B cell (primary cell): Measurements from ENCODE around the gene FASLG. TPM values are rescaled to one million over a fixed set of nuclear protein-coding genes. Genes with fewer than 3 reads are reported as not detected.

Experiments used
- ATAC-seq: fragments of 200-7000 bp; cut with Tn5 transposase; one replicate; pipeline ENCODE4 v1.10.0; 2021; ENCODE audit warnings: low read depth, mild to moderate bottlenecking, moderate number of reproducible peaks, moderate library complexity
- CTCF ChIA-PET: fragments of 350-600 bp; sonication (Branson Sonifier 250); formaldehyde crosslinking; loops from one replicate; lab custom pipeline; 2021; ENCODE audit warnings: antibody characterized with exemption, inconsistent platforms; lab: Charles Lee
- POLR2A ChIA-PET: fragments of 350-600 bp; sonication (Branson Sonifier 250); formaldehyde crosslinking; loops from one replicate; lab custom pipeline; 2021; ENCODE audit warnings: antibody characterized with exemption; lab: Charles Lee
- DNase-seq: peaks from one replicate; pipeline ENCODE4 v3.0.0; 2013
- H2AFZ ChIP-seq: 2 replicates; pipeline ENCODE4 v1.6.1; 2012; ENCODE audit warnings: mild to moderate bottlenecking, low read depth, low read length; ENCODE audit not compliant: insufficient read depth, poor library complexity, severe bottlenecking
- H3K27ac ChIP-seq, 2 donors: 1 replicate in 1 of 2; 2 replicates in 1 of 2; pipeline ENCODE4 v1.5.1; 2012 to 2013; ENCODE audit warnings: low read length in 2 of 2, mild to moderate bottlenecking in 2 of 2, moderate library complexity in 1 of 2
- H3K27me3 ChIP-seq, 4 experiments: fragments of 200-600 bp in 1 of 4; sonication (generic) in 1 of 4; replicated peaks in 1 of 4; 1 replicate in 2 of 4; 2 replicates in 2 of 4; pipeline versions ENCODE4 v1.6.1 to v1.7.0; 2013 to 2016; ENCODE audit warnings: low read length in 3 of 4, mild to moderate bottlenecking in 2 of 4, mixed read lengths in 1 of 4, moderate library complexity in 1 of 4; ENCODE audit not compliant: insufficient read depth in 4 of 4, control insufficient read depth in 3 of 4; ENCODE audit errors: control extremely low read depth in 1 of 4
- H3K36me3 ChIP-seq, 2 experiments: replicated peaks in 1 of 2; 1 replicate in 1 of 2; 2 replicates in 1 of 2; pipeline versions ENCODE4 v1.6.1 to v1.7.1; 2013; ENCODE audit warnings: low read length in 1 of 2; ENCODE audit not compliant: insufficient read depth in 2 of 2, control insufficient read depth in 1 of 2; ENCODE audit errors: control extremely low read depth in 1 of 2, extremely low read depth in 1 of 2
- H3K4me1 ChIP-seq, 2 donors: fragments of 200-600 bp in 1 of 2; sonication (generic) in 1 of 2; 1 replicate in 1 of 2; 2 replicates in 1 of 2; pipeline versions ENCODE4 v1.5.1 to v1.6.1; 2013 to 2017; ENCODE audit warnings: low read length in 2 of 2; ENCODE audit not compliant: control insufficient read depth in 2 of 2, insufficient read depth in 2 of 2
- H3K4me2 ChIP-seq: replicated peaks from 2 replicates; pipeline ENCODE3; 2012; ENCODE audit warnings: mild to moderate bottlenecking, low read depth, low read length; ENCODE audit not compliant: poor library complexity, severe bottlenecking
- H3K4me3 ChIP-seq, 5 experiments: fragments of 200-600 bp in 1 of 5; sonication (generic) in 1 of 5; 1 replicate in 3 of 5; 2 replicates in 2 of 5; pipeline versions ENCODE4 v1.5.1 to v1.7.0; 2011 to 2016; ENCODE audit warnings: low read length in 4 of 5, mild to moderate bottlenecking in 4 of 5, low read depth in 2 of 5, control low read depth in 1 of 5, moderate library complexity in 1 of 5; ENCODE audit not compliant: insufficient read depth in 1 of 5; ENCODE audit errors: control extremely low read depth in 1 of 5, extremely low read depth in 1 of 5
- H3K79me2 ChIP-seq: fragments of 200-600 bp; sonication (generic); one replicate; pipeline ENCODE4 v1.6.0; 2016; ENCODE audit warnings: low read length; ENCODE audit not compliant: control insufficient read depth, insufficient read depth
- H3K9ac ChIP-seq: fragments of 200-600 bp; sonication (generic); 2 replicates; pipeline ENCODE4 v1.6.1; 2017; ENCODE audit warnings: mild to moderate bottlenecking, low read length, moderate library complexity
- H3K9me3 ChIP-seq, 3 donors: one replicate each; pipeline versions ENCODE4 v1.6.1 to v1.7.1; 2013; ENCODE audit warnings: low read length in 2 of 3; ENCODE audit not compliant: control insufficient read depth in 2 of 3, insufficient read depth in 1 of 3; ENCODE audit errors: control extremely low read depth in 1 of 3
- H4K20me1 ChIP-seq: 2 replicates; pipeline ENCODE4 v1.6.0; 2012; ENCODE audit warnings: mild to moderate bottlenecking, low read length; ENCODE audit not compliant: insufficient read depth, control insufficient read depth, poor library complexity, severe bottlenecking
- H3K27ac Mint-ChIP-seq: one replicate; pipeline ENCODE4 v1.8.0; 2021; ENCODE audit warnings: mixed read lengths
- H3K27me3 Mint-ChIP-seq: one replicate; pipeline ENCODE4 v1.8.0; 2021; ENCODE audit warnings: mixed read lengths
- H3K4me1 Mint-ChIP-seq: one replicate; pipeline ENCODE4 v1.8.0; 2021; ENCODE audit warnings: mixed read lengths
- H3K4me3 Mint-ChIP-seq: one replicate; pipeline ENCODE4 v1.8.0; 2021; ENCODE audit warnings: mixed read lengths
- H3K9me3 Mint-ChIP-seq: one replicate; pipeline ENCODE4 v1.8.0; 2022; ENCODE audit warnings: mixed read lengths; ENCODE audit not compliant: insufficient read depth
- CTCF ChIP-seq: fragments of 200-600 bp; IDR thresholded peaks from one replicate; pipeline ENCODE4 v1.8.0; 2022; ENCODE audit warnings: antibody characterized with exemption, mild to moderate bottlenecking
- EZH2 ChIP-seq: IDR thresholded peaks from 2 replicates; pipeline ENCODE4 v1.6.1; 2012; ENCODE audit warnings: borderline replicate concordance, low read depth, mild to moderate bottlenecking, moderate library complexity, low read length; ENCODE audit not compliant: insufficient read depth, poor library complexity, severe bottlenecking
- WGBS: methylation state at CpG from one replicate; pipeline ENCODE4 v1.1.5; 2013; ENCODE audit warnings: missing lambda C conversion rate; ENCODE audit not compliant: insufficient coverage; 5-methylcytosine and 5-hydroxymethylcytosine counted together
- intact Hi-C: fragments of 100-400 bp; cut with micrococcal nuclease; formaldehyde crosslinking; loops from one replicate; pipeline ENCODE4 v1.10.0; 2022
- polyA plus RNA-seq: library from polyadenylated mRNA; depleted of rRNA; stranded (reverse); fragments of >200 nt; gene quantifications from 2 replicates; pipeline ENCODE4 v1.2.3, GENCODE V29; 2012
- total RNA-seq, 2 donors: library from RNA; stranded (reverse); fragments of 120-200 nt in 1 of 2; gene quantifications; 1 replicate in 1 of 2; 2 replicates in 1 of 2; pipeline versions ENCODE4 v1.2.3 to v1.2.4, GENCODE V29; 2013 to 2022

Gene FASLG
- total and polyA plus RNA-seq, 2 donors (not counting 1 experiment from before 2014, with no cell fraction given), result 0.15 TPM; not detected in 1

GRCh38 chr1:172654535-172654934, 4.4 kb upstream of the FASLG start:
- H3K27ac Mint-ChIP-seq, result no peak overlapping the region
- ChIA-PET CTCF (no interaction called here), POLR2A (no interaction called here)
- no peak overlapping the region for H3K27ac ChIP-seq
- no peak for DNase-seq
- ATAC-seq, result no peak
- H4K20me1 ChIP-seq, result no peaks in the 10 kb centered on the region
- H3K4me1 Mint-ChIP-seq, result no peaks in the 10 kb centered on the region
- no peaks in the 10 kb centered on the region for H3K9me3 Mint-ChIP-seq
- H3K27me3 Mint-ChIP-seq, result peaks cover 6% of the 10 kb centered on the region
- H2AFZ ChIP-seq, result no peak overlapping the region
- intact Hi-C loops, result no loop called here
- no peak overlapping the region for H3K4me3 ChIP-seq
- no peaks in the 10 kb centered on the region for H3K9me3 ChIP-seq
- no peak overlapping the region for H3K4me3 Mint-ChIP-seq
- H3K4me2 ChIP-seq, result no peak overlapping the region
- WGBS, result no CpG with 5 or more reads among the region's 2 CpGs
- no peaks in the 10 kb centered on the region for H3K36me3 ChIP-seq
- H3K79me2 ChIP-seq, result no peaks in the 10 kb centered on the region
- H3K9ac ChIP-seq, result no peak overlapping the region
- TF ChIP-seq EZH2, result no peak
- TF ChIP-seq CTCF, result no peak
- H3K27me3 ChIP-seq, result no peaks in the 10 kb centered on the region
- no peaks in the 10 kb centered on the region for H3K4me1 ChIP-seq

DNA sequence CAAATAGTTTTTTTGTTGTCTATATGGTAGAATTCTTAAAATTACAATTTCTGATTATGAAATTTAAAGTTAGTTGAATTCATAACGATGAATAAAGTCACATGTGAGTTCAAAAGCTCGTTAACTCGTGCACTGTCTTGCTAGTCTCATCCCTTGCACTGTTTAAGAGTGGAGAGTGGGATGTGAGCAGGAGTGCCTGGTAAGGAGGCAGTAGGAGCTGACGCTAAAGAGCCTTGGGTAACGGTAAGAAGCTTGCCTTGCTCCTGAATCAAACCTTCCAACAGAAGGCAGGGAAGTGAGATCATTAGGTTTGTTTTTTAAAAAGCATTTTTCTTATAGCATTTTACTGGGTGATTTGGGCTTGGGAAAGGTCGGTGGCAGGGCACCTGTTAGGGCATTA, 2.3 kb upstream of the FASLG start:
- TF ChIP-seq CTCF (no peak), EZH2 (no peak)
- Histone ChIP-seq H3K4me1 (no peaks in the 10 kb centered on the region), H3K9ac (no peak overlapping the region), H3K4me3 (no peak overlapping the region), H3K27ac (no peak overlapping the region), H3K27me3 (no peaks in the 10 kb centered on the region), H3K79me2 (no peaks in the 10 kb centered on the region), H3K4me2 (no peak overlapping the region), H4K20me1 (no peaks in the 10 kb centered on the region), H2AFZ (no peak overlapping the region), H3K9me3 (peaks cover 0 to 1% (median 0%) of the 10 kb centered on the region in 3 donors), H3K36me3 (no peaks in the 10 kb centered on the region)
- DNase-seq (no peak), ATAC-seq (no peak)
- Mint-ChIP-seq H3K27me3 (peaks cover 6% of the 10 kb centered on the region), H3K4me1 (no peaks in the 10 kb centered on the region), H3K9me3 (no peaks in the 10 kb centered on the region), H3K27ac (no peak overlapping the region), H3K4me3 (no peak overlapping the region)
- intact Hi-C loops, result no loop called here
- WGBS, result 91% methylated on average over 4 of the region's 6 CpGs
- ChIA-PET CTCF (no interaction called here), POLR2A (no interaction called here)
